ENCODE measurements around the gene MRTFA. TPM values are rescaled to one million over a fixed set of nuclear protein-coding genes. Genes with fewer than 3 reads are reported as not detected.

MRTFA gene
- total RNA-seq, 4 donors from 2014 or later, result 36.3 to 98.2 (median 78.1) TPM

DNA sequence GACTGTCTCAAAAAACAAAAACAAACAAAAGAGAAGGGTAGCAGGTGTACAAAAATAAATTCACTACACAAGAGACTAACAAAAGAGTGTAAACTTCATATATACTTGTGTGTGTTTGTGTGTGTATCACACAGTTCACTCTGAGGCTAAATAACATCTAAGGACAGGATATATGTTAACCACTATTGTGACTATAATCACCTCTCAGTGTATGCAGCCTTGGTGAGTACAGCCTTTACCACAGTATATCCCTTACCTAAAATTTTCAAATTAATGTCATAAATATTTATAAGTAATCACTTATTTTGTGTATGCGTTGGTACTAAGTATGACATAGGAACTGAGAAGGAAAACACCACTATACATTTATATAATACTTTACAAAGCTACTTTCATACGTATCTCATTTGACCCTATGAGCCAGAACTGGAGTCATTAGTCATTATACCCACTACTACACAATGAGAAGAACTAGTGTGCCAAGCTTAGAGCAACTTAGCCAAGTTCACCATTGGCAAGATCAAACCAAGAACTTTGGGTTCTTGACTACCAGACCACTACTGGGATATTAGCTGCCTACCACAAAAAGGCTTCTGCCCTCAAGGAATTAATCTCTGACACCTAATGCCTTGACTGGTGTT lies 149.4 kb downstream of the MRTFA start:
- no peak for TF ChIP-seq POLR2A (IDR thresholded peaks at IDR 0.05)
- TF ChIP-seq CTCF (IDR thresholded peaks at IDR 0.05), result no peak
- no peaks in the 10 kb centered on the region for H3K36me3 ChIP-seq
- DNase-seq, result no peak
- no peaks in the 10 kb centered on the region for H3K9me3 ChIP-seq
- no peaks in the 10 kb centered on the region for H3K27me3 ChIP-seq
- no peak overlapping the region for H3K4me3 ChIP-seq
- H3K4me1 ChIP-seq, result peaks cover 0 to 8% (median 2%) of the 10 kb centered on the region in 4 donors
- H3K27ac ChIP-seq, result no peak overlapping the region

DNA sequence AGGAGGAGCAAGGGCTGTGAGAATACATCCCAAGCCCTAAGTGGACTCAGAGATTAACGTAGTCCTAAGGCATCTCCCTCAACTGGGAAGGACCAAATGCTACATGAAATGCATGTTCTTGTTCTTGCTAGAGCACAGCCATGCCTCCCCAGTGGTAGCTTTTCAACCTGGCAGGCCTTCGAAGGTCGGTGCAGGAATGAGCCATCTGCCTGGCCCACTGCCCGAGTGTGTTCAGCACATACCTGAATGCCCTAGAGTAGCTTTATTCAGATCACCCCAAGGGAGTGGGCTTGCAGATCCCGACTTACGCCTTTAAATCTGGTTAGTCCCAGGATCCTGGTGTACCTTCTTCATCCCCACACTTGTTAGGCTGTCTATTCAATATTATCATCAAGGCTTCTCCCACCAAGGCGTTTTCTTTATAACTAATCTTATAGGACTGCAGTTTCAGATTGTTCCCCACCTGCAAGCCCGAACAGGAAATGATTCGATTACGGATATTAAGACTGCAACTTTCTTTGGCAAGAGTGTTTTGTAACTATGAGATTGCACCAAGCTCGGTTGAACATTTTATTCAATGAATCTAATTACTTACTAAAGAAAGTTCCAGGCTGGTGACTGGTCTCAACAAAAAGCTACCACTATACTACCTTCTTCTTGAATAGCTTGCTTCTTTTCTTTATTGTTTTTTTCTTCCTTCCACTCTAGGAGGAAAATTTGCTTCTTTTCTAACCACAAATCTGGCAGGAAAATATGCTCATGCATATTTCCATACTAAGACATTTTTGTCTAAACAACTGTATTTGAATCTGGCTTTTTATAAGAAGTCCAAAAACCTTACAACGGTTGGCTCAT lies 150.5 kb downstream of the MRTFA start:
- Histone ChIP-seq H3K4me1 (no peaks in the 10 kb centered on the region), H3K36me3 (no peaks in the 10 kb centered on the region), H3K27me3 (no peaks in the 10 kb centered on the region), H3K27ac (no peak overlapping the region), H3K4me3 (no peak overlapping the region), H3K9me3 (no peaks in the 10 kb centered on the region)
- DNase-seq, result no peak
- TF ChIP-seq CTCF (IDR thresholded peaks at IDR 0.05) (no peak), POLR2A (IDR thresholded peaks at IDR 0.05) (no peak)

DNA sequence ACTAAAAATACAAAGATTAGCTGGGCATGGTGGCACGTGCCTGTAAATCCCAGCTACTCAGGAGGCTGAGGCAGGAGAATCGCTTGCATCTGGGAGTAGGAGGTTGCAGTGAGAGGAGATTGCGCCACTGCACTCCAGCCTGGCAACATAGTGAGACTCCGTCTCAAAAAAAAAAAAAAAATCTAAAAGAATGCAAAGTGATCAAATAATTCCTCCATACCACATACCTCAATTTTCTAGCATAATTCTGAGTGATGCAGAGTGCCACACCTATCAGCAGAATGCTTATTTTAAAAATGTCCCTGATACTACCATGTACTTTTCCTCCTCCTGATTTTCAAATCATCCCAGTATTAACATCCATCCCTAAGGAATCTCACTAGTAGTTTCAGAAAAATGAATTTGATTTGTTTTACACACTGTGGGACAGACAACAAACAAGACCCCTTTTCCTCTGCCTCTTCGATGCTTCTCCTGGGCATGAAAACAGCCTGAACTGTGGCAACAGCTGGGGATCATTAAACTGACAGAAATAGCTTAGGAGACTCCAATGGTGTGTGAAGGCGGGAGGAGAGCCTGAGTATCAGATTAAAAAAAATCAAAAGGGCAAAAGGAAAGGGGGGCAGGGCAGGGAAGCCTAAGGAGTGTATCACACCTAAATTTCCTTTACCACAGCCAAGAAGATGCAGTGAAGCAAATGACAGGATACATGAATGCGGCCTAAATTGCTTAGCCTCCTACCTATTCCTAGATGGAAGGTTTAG lies 151.4 kb downstream of the MRTFA start:
- H3K4me3 ChIP-seq, result no peak overlapping the region
- no peaks in the 10 kb centered on the region for H3K4me1 ChIP-seq
- H3K9me3 ChIP-seq, result no peaks in the 10 kb centered on the region
- TF ChIP-seq POLR2A (IDR thresholded peaks at IDR 0.05) (no peak), CTCF (IDR thresholded peaks at IDR 0.05) (no peak)
- no peaks in the 10 kb centered on the region for H3K36me3 ChIP-seq
- no peak for DNase-seq
- H3K27ac ChIP-seq, result no peak overlapping the region
- H3K27me3 ChIP-seq, result no peaks in the 10 kb centered on the region

DNA sequence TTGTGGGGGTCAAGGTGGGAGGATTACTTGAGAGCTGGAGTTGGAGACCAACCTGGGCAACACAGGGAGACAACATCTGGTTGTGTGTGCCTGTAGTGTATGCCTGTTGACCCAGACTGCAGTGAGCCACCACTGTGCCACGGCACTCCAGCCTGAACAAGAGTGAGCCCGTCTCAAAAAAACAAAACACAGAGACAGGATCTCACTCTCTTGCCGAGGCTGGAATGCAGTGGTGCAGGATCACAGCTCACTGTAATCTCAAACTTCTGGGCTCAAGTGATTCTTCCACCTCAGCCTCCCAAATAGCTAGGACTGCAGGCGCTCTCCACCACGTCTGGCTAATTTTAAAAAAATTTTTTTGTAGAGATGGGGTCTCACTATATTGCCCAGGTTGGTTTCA lies 153.6 kb downstream of the MRTFA start:
- no peak for DNase-seq
- Histone ChIP-seq H3K9me3 (no peaks in the 10 kb centered on the region), H3K27ac (no peak overlapping the region), H3K4me1 (no peaks in the 10 kb centered on the region), H3K27me3 (no peaks in the 10 kb centered on the region), H3K4me3 (no peak overlapping the region), H3K36me3 (no peaks in the 10 kb centered on the region)
- TF ChIP-seq CTCF (IDR thresholded peaks at IDR 0.05) (no peak), POLR2A (IDR thresholded peaks at IDR 0.05) (no peak)

- TF ChIP-seq POLR2A (IDR thresholded peaks at IDR 0.05), result no peak
- TF ChIP-seq CTCF (IDR thresholded peaks at IDR 0.05), result no peak
- H3K4me1 ChIP-seq, result no peaks in the 10 kb centered on the region
Measured at GRCh38 chr22:40482391-40482790, 154.1 kb downstream of the MRTFA start.

More at GRCh38 chr22:40482391-40482790, 154.1 kb downstream of the MRTFA start:
- no peak overlapping the region for H3K4me3 ChIP-seq
- H3K27ac ChIP-seq, result no peak overlapping the region
- no peaks in the 10 kb centered on the region for H3K36me3 ChIP-seq
- no peaks in the 10 kb centered on the region for H3K9me3 ChIP-seq
- no peaks in the 10 kb centered on the region for H3K27me3 ChIP-seq
- DNase-seq, result no peak
